WTC11 (cell line): Measurements from ENCODE around the gene CNKSR3. TPM values are rescaled to one million over a fixed set of nuclear protein-coding genes. Genes with fewer than 3 reads are reported as not detected.

ENCODE experiments used
- ATAC-seq: fragments of 200-7000 bp; cut with Tn5 transposase; 2 replicates; pipeline ENCODE4 v1.10.0; 2021; ENCODE audit warnings: mild to moderate bottlenecking, moderate library complexity
- CTCF ChIA-PET: fragments of 300-600 bp; sonication (Branson Sonifier 250); formaldehyde crosslinking; loops from one replicate; lab custom pipeline; 2021; ENCODE audit warnings: antibody characterized with exemption; lab: Charles Lee
- POLR2A ChIA-PET: fragments of 350-600 bp; sonication (Branson Sonifier 250); formaldehyde crosslinking; loops from one replicate; lab custom pipeline; 2021; ENCODE audit warnings: antibody characterized with exemption; lab: Charles Lee
- DNase-seq: peaks from one replicate; pipeline ENCODE4 v3.0.0; 2021; ENCODE audit warnings: low spot score
- H3K27ac Mint-ChIP-seq: 2 replicates; pipeline ENCODE4 v1.8.0; 2021; ENCODE audit warnings: mixed read lengths
- H3K27me3 Mint-ChIP-seq: 2 replicates; pipeline ENCODE4 v1.8.0; 2021; ENCODE audit warnings: low read depth, mild to moderate bottlenecking, moderate library complexity, mixed read lengths
- H3K36me3 Mint-ChIP-seq: 2 replicates; pipeline ENCODE4 v1.8.0; 2021; ENCODE audit warnings: mixed read lengths
- H3K4me1 Mint-ChIP-seq: 2 replicates; pipeline ENCODE4 v1.8.0; 2022; ENCODE audit warnings: mixed read lengths
- H3K4me3 Mint-ChIP-seq: 2 replicates; pipeline ENCODE4 v1.8.0; 2021; ENCODE audit warnings: mild to moderate bottlenecking, moderate library complexity, mixed read lengths
- H3K9me3 Mint-ChIP-seq: 2 replicates; pipeline ENCODE4 v1.8.0; 2021; ENCODE audit warnings: mixed read lengths
- ATF6 ChIP-seq: sonication (generic); formaldehyde crosslinking; IDR thresholded peaks from 2 replicates; pipeline ENCODE4 v1.8.1; 2023; ENCODE audit warnings: mild to moderate bottlenecking, missing genetic modification reagents
- CDX4 ChIP-seq: fragments of 250-450 bp; sonication (Bioruptor Pico); IDR thresholded peaks from 2 replicates; pipeline ENCODE4 v1.9.0; 2021; ENCODE audit warnings: moderate library complexity, mild to moderate bottlenecking, inconsistent platforms, borderline replicate concordance
- CREB1 ChIP-seq: sonication (generic); formaldehyde crosslinking; IDR thresholded peaks from 2 replicates; pipeline ENCODE4 v1.8.0; 2023; ENCODE audit warnings: mild to moderate bottlenecking, missing genetic modification reagents
- CREM ChIP-seq: sonication (generic); formaldehyde crosslinking; IDR thresholded peaks from 2 replicates; pipeline ENCODE4 v1.8.1; 2022; ENCODE audit warnings: mild to moderate bottlenecking, missing genetic modification reagents, moderate library complexity
- E2F1 ChIP-seq: sonication (generic); formaldehyde crosslinking; IDR thresholded peaks from 2 replicates; pipeline ENCODE4 v1.8.0; 2022; ENCODE audit warnings: mild to moderate bottlenecking, missing genetic modification reagents
- ETV6 ChIP-seq: sonication (generic); formaldehyde crosslinking; IDR thresholded peaks from 2 replicates; pipeline ENCODE4 v1.8.1; 2022; ENCODE audit warnings: mild to moderate bottlenecking, missing genetic modification reagents
- FOXK1 ChIP-seq: sonication (generic); formaldehyde crosslinking; IDR thresholded peaks from 2 replicates; pipeline ENCODE4 v1.8.0; 2022; ENCODE audit warnings: mild to moderate bottlenecking, moderate library complexity, missing genetic modification reagents
- GABPB1 ChIP-seq: sonication (generic); formaldehyde crosslinking; IDR thresholded peaks from 2 replicates; pipeline ENCODE4 v1.8.1; 2023; ENCODE audit warnings: mild to moderate bottlenecking, missing genetic modification reagents
- GRHL2 ChIP-seq: fragments of 250-450 bp; sonication (Bioruptor Pico); IDR thresholded peaks from 2 replicates; pipeline ENCODE4 v1.8.0; 2022; ENCODE audit warnings: mild to moderate bottlenecking, moderate library complexity; ENCODE audit not compliant: insufficient replicate concordance, severe bottlenecking
- IRF2 ChIP-seq: sonication (generic); formaldehyde crosslinking; IDR thresholded peaks from 2 replicates; pipeline ENCODE4 v1.8.0; 2022; ENCODE audit warnings: low read depth, missing genetic modification reagents, borderline replicate concordance
- JUN ChIP-seq: sonication (generic); formaldehyde crosslinking; IDR thresholded peaks from 2 replicates; pipeline ENCODE4 v1.8.0; 2023; ENCODE audit warnings: mild to moderate bottlenecking, missing genetic modification reagents
- MAX ChIP-seq: sonication (generic); formaldehyde crosslinking; IDR thresholded peaks from 2 replicates; pipeline ENCODE4 v1.8.0; 2022; ENCODE audit warnings: mild to moderate bottlenecking, missing genetic modification reagents
- NR1H2 ChIP-seq: sonication (generic); formaldehyde crosslinking; IDR thresholded peaks from 2 replicates; pipeline ENCODE4 v1.9.0; 2021; ENCODE audit warnings: mild to moderate bottlenecking, moderate library complexity, missing genetic modification reagents
- NR2C2 ChIP-seq: sonication (generic); formaldehyde crosslinking; IDR thresholded peaks from 2 replicates; pipeline ENCODE4 v1.8.0; 2022; ENCODE audit warnings: mild to moderate bottlenecking, missing genetic modification reagents
- PRDM15 ChIP-seq: sonication (generic); formaldehyde crosslinking; IDR thresholded peaks from 2 replicates; pipeline ENCODE4 v1.8.0; 2022; ENCODE audit warnings: missing genetic modification reagents
- RELA ChIP-seq: sonication (generic); formaldehyde crosslinking; IDR thresholded peaks from 2 replicates; pipeline ENCODE4 v1.8.1; 2022; ENCODE audit warnings: missing genetic modification reagents, mild to moderate bottlenecking, borderline replicate concordance
- SP1 ChIP-seq: sonication (generic); formaldehyde crosslinking; conservative IDR thresholded peaks from 2 replicates; pipeline ENCODE4 v1.8.1; 2022; ENCODE audit warnings: missing genetic modification reagents
- TCF7 ChIP-seq: sonication (generic); formaldehyde crosslinking; IDR thresholded peaks from 2 replicates; pipeline ENCODE4 v1.8.0; 2022; ENCODE audit warnings: mild to moderate bottlenecking, low read depth, missing genetic modification reagents, moderate library complexity
- TEAD4 ChIP-seq: sonication (generic); formaldehyde crosslinking; IDR thresholded peaks from 2 replicates; pipeline ENCODE4 v1.8.0; 2022; ENCODE audit warnings: mild to moderate bottlenecking, missing genetic modification reagents
- USF1 ChIP-seq: sonication (generic); formaldehyde crosslinking; IDR thresholded peaks from 2 replicates; pipeline ENCODE4 v1.8.0; 2022; ENCODE audit warnings: mild to moderate bottlenecking, missing genetic modification reagents
- ZNF219 ChIP-seq: sonication (generic); formaldehyde crosslinking; IDR thresholded peaks from 2 replicates; pipeline ENCODE4 v1.8.0; 2023; ENCODE audit warnings: missing genetic modification reagents, mild to moderate bottlenecking, borderline replicate concordance
- ZNF532 ChIP-seq: fragments of 250-450 bp; sonication (Bioruptor Pico); IDR thresholded peaks from 2 replicates; pipeline ENCODE4 v1.9.0; 2021; ENCODE audit warnings: mild to moderate bottlenecking, borderline replicate concordance
- total RNA-seq: library from RNA; stranded (reverse); gene quantifications from 3 replicates; pipeline ENCODE4 v1.2.3, GENCODE V29; 2021

Gene CNKSR3
- total RNA-seq, 1 experiment from 2014 or later, result 5.7 TPM

- Mint-ChIP-seq H3K36me3 (peaks cover 6% of the 10 kb centered on the region), H3K27me3 (no peaks in the 10 kb centered on the region), H3K9me3 (peaks cover 16% of the 10 kb centered on the region), H3K27ac (peak overlapping the region; percentile 72), H3K4me1 (peaks cover 40% of the 10 kb centered on the region), H3K4me3 (peak overlapping the region; percentile 48)
- ChIA-PET POLR2A (no interaction called here), CTCF (no interaction called here)
- no peak for TF ChIP-seq E2F1 (CRISPR knock-in tag)
- TF ChIP-seq GABPB1, result no peak
- TF ChIP-seq PRDM15, result no peak
- TF ChIP-seq ETV6 (CRISPR knock-in tag), result peak; percentile 22; the same call in 1 of the 2 replicates
- no peak for TF ChIP-seq RELA
- TF ChIP-seq MAX (CRISPR knock-in tag), result peak; percentile 77
- TF ChIP-seq USF1 (CRISPR knock-in tag), result peak; percentile 32; the same call in 1 of the 2 replicates
- peak; percentile 27; the same call in 1 of the 2 replicates for TF ChIP-seq SP1
- no peak for TF ChIP-seq JUN (CRISPR knock-in tag)
- no peak for TF ChIP-seq TCF7
- TF ChIP-seq NR1H2 (CRISPR knock-in tag), result no peak
- TF ChIP-seq ZNF532, result 0 out of 2 replicates have a peak, but pooled peaks have one; percentile 7
- ATAC-seq (peak; percentile 97), DNase-seq (peak; percentile 72)
These were observed 166.8 kb downstream of the CNKSR3 start for GRCh38 chr6:154343473-154344308.

GRCh38 chr6:154341871-154342270 is 168.6 kb downstream of the CNKSR3 start:
- H3K27ac Mint-ChIP-seq, result no peak overlapping the region
- POLR2A ChIA-PET, result no interaction called here
- CTCF ChIA-PET, result no interaction called here
- peaks cover 14% of the 10 kb centered on the region for H3K9me3 Mint-ChIP-seq
- DNase-seq (no peak), ATAC-seq (no peak)
- peaks cover 5% of the 10 kb centered on the region for H3K36me3 Mint-ChIP-seq
- no peak overlapping the region for H3K4me3 Mint-ChIP-seq
- peaks cover 40% of the 10 kb centered on the region for H3K4me1 Mint-ChIP-seq
- no peaks in the 10 kb centered on the region; the same call in 1 of the 2 replicates for H3K27me3 Mint-ChIP-seq
- TF ChIP-seq CDX4 (CRISPR knock-in tag) (no peak), CREM (CRISPR knock-in tag) (no peak), ATF6 (CRISPR knock-in tag) (no peak), CREB1 (CRISPR knock-in tag) (no peak), FOXK1 (CRISPR knock-in tag) (no peak), GRHL2 (CRISPR knock-in tag) (no peak), TEAD4 (CRISPR knock-in tag) (no peak), TCF7 (no peak), ZNF219 (CRISPR knock-in tag) (no peak), IRF2 (no peak), NR2C2 (CRISPR knock-in tag) (no peak)
